ENCODE results near the gene DBI. TPM values are rescaled to one million over a fixed set of nuclear protein-coding genes. Genes with fewer than 3 reads are reported as not detected.

The DBI gene
- total and polyA plus RNA-seq, 8 donors: 20.6 to 200 (median 36.3) TPM

DNA sequence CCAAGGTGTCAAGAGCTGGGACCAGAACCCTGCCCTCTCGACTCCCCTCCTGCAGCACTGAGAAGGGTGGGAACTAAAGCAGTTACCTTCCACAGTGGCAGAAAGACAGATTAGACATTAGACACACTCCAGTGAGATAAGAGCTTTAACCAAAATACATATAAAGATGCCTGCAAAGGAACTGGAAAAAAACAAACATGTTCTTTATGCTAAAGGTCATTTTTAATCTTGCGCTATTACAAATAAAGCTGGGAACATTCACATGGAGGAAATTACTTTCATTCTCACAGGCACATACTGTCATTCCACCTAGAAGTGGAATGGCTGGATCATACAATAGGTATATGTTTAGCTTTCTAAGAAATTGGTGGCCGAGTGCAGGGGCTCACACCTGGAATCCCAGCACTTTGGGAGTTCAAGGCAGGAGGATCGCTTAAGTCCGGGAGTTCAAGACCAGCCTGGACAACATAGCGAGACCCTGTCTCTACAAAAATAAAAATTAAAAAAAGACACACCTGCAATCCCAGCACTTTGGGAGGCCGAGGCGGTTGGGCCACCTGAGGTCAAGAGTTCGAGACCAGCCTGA, 42.0 kb upstream of the DBI start:
- Histone ChIP-seq H3K27ac (peak overlapping the region; percentile 37 to 77 (median 56)), H3K27me3 (no peaks in the 10 kb centered on the region), H3K4me3 (peak overlapping the region in 1 of 4 donors; percentile 17), H3K9me3 (no peaks in the 10 kb centered on the region), H3K36me3 (no peaks in the 10 kb centered on the region), H3K4me1 (peaks cover 0 to 20% (median 10%) of the 10 kb centered on the region in 3 donors)
- TF ChIP-seq, protein P1, sequence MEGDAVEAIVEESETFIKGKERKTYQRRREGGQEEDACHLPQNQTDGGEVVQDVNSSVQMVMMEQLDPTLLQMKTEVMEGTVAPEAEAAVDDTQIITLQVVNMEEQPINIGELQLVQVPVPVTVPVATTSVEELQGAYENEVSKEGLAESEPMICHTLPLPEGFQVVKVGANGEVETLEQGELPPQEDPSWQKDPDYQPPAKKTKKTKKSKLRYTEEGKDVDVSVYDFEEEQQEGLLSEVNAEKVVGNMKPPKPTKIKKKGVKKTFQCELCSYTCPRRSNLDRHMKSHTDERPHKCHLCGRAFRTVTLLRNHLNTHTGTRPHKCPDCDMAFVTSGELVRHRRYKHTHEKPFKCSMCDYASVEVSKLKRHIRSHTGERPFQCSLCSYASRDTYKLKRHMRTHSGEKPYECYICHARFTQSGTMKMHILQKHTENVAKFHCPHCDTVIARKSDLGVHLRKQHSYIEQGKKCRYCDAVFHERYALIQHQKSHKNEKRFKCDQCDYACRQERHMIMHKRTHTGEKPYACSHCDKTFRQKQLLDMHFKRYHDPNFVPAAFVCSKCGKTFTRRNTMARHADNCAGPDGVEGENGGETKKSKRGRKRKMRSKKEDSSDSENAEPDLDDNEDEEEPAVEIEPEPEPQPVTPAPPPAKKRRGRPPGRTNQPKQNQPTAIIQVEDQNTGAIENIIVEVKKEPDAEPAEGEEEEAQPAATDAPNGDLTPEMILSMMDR (IDR thresholded peaks at IDR 0.05): no peak
- DNase-seq (peak in 1 of 6 donors; percentile 37), ATAC-seq (peak; percentile 87 to 93 (median 88)), FAIRE-seq (no peak)
- intact Hi-C loops (cut with DNase I): no loop called here
- 36 to 51% methylated on average over 9 of the region's 9 CpGs for WGBS, 2 donors

DNA sequence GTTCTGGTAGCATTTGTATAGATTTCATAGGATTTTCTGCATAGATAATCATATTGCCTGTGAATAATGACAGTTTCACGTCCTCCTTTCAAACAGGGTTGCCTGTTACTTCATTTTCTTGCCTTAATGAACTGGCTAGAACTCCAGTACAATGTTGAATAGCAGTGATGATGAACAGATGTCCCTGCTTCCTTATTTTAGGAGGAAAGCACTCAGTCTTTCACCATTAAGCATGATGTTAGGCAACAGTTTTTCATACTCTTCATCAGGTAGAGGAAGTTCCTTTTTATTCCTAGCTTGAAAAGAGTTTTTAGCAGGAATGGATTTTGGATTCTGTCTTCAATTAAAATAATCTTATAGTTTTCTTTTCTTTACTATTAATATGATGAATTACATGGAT, 39.8 kb upstream of the DBI start:
- H3K4me3 ChIP-seq: no peak overlapping the region
- WGBS, 2 donors: 89 to 96% methylated on average over 1 of the region's 1 CpG
- no peaks in the 10 kb centered on the region for H3K27me3 ChIP-seq
- FAIRE-seq: no peak
- H3K4me1 ChIP-seq: peaks cover 0 to 20% (median 5%) of the 10 kb centered on the region in 3 donors
- H3K9me3 ChIP-seq: no peaks in the 10 kb centered on the region
- no peak for DNase-seq
- H3K27ac ChIP-seq: no peak overlapping the region
- H3K36me3 ChIP-seq: no peaks in the 10 kb centered on the region
- no peak for ATAC-seq
- TF ChIP-seq, protein P1 (IDR thresholded peaks at IDR 0.05): no peak
- intact Hi-C loops (cut with DNase I): no loop called here

DNA sequence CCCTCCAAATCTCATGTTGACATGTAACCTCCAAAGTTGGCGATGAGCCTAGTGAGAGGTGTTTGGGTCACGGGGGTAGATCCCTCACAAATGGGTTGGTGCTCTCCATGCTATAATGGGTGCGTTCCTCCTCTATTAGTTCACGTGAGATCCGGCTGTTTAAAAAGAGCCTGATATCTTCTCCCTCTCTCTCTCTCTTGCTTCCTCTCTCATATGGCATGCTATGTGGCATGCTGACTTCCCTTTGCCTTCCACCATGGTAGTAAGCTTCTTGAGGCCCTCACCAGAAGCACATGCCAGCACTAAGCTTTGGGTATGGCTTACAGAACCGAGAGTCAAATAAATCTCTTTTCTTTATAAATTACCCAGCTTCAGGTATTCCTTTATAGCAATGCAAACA, 39.3 kb upstream of the DBI start:
- peaks cover 0 to 20% (median 5%) of the 10 kb centered on the region in 3 donors for H3K4me1 ChIP-seq
- H3K36me3 ChIP-seq: no peaks in the 10 kb centered on the region
- no peaks in the 10 kb centered on the region for H3K9me3 ChIP-seq
- H3K27me3 ChIP-seq: no peaks in the 10 kb centered on the region
- TF ChIP-seq, protein P1 (IDR thresholded peaks at IDR 0.05): no peak
- H3K27ac ChIP-seq: no peak overlapping the region
- FAIRE-seq (no peak), DNase-seq (no peak), ATAC-seq (no peak)
- H3K4me3 ChIP-seq: no peak overlapping the region
- intact Hi-C loops (cut with DNase I): no loop called here
- WGBS, 2 donors: 98% methylated on average over 6 of the region's 6 CpGs

DNA sequence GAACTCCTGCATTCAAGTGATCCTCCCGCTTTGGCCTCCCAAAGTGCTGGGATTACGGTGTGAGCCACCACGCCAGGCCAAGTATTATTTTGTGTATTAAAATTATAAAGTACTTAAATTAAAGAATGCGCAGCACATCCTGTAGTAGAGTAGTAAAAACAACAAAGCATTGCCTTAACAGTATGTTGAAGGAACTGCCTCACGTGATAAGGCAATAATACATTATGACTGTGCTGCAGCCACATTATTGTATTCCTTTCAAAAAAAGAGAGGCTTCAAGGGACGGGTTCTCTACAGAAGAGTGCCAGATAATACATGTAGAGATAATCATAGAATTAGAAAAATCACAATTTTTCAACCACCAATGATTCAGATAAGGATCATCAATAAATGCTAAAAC, 33.8 kb upstream of the DBI start:
- Histone ChIP-seq H3K27me3 (no peaks in the 10 kb centered on the region), H3K36me3 (no peaks in the 10 kb centered on the region), H3K4me1 (no peaks in the 10 kb centered on the region), H3K4me3 (no peak overlapping the region), H3K27ac (no peak overlapping the region), H3K9me3 (no peaks in the 10 kb centered on the region)
- intact Hi-C loops (cut with DNase I): no loop called here
- FAIRE-seq (no peak), ATAC-seq (no peak), DNase-seq (no peak)
- TF ChIP-seq, protein P1 (IDR thresholded peaks at IDR 0.05): no peak
- 97 to 98% methylated on average over 6 of the region's 6 CpGs for WGBS, 2 donors

DNA sequence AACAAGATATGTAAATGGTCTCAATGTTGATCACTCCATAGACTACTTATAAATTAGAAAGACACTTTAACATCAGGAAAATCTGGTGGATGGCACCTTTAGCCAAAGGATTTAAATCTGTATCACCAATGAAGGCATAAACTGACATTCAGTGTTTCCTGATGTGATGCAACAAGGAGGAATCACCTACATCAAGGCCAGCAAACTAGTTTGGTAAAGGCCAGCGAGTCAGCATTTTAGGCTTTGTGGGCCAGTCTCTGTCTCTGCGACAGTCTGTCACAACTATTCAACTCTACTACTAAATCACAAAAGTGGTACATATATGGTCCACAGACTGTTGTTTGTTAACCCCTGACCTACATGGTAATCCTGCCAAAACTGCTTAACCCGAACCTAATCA, 33.4 kb upstream of the DBI start:
- no peaks in the 10 kb centered on the region for H3K27me3 ChIP-seq
- ATAC-seq: no peak
- H3K36me3 ChIP-seq: no peaks in the 10 kb centered on the region
- TF ChIP-seq, protein P1 (IDR thresholded peaks at IDR 0.05): no peak
- H3K9me3 ChIP-seq: no peaks in the 10 kb centered on the region
- no peak for DNase-seq
- no peaks in the 10 kb centered on the region for H3K4me1 ChIP-seq
- H3K27ac ChIP-seq: no peak overlapping the region
- intact Hi-C loops (cut with DNase I): no loop called here
- no peak overlapping the region for H3K4me3 ChIP-seq
- FAIRE-seq: no peak
- 76 to 79% methylated on average over 3 of the region's 3 CpGs for WGBS, 2 donors
